Measurements from ENCODE around the gene ANK3. TPM values are rescaled to one million over a fixed set of nuclear protein-coding genes. Genes with fewer than 3 reads are reported as not detected.
A peak's percentile ranks its signal among the peaks of the same experiment; 100 is the strongest.

ANK3 gene
- total and polyA plus RNA-seq, 2 donors (not counting 1 experiment from before 2014, with no cell fraction given), result 0.50 to 0.79 TPM

GRCh38 chr10:60031664-60032063 is 358.0 kb downstream of the ANK3 start:
- H4K20me1 ChIP-seq (ENCODE audit: control insufficient read depth, extremely low read depth, insufficient read depth, low read length), result no peaks in the 10 kb centered on the region
- TF ChIP-seq CTCF (conservative IDR thresholded peaks at IDR 0.05 in 1 of 2, IDR thresholded peaks at IDR 0.05 in 1 of 2; ENCODE audit: low read depth in 1 of 2, low read length in 2 of 2), result no peak
- TF ChIP-seq EZH2 (IDR thresholded peaks at IDR 0.05; ENCODE audit: low read length, missing control alignments), result no peak
- H3K27ac ChIP-seq (ENCODE audit: insufficient read depth, low read length), result no peak overlapping the region
- H3K79me2 ChIP-seq (ENCODE audit: control insufficient read depth, insufficient read depth, low read length), result no peaks in the 10 kb centered on the region
- H3K27me3 ChIP-seq (ENCODE audit: control insufficient read depth, insufficient read depth, low read length), result no peaks in the 10 kb centered on the region
- H2AFZ ChIP-seq (ENCODE audit: low read length), result no peak overlapping the region
- H3K4me1 ChIP-seq (ENCODE audit: control insufficient read depth, extremely low read depth, insufficient read depth, low read length), result peaks cover 3% of the 10 kb centered on the region
- no peaks in the 10 kb centered on the region for H3K9me3 ChIP-seq (ENCODE audit: control insufficient read depth, insufficient read depth, low read depth, low read length)
- H3K36me3 ChIP-seq (ENCODE audit: control insufficient read depth, insufficient read depth, low read length), result no peaks in the 10 kb centered on the region
- no peak overlapping the region for H3K4me2 ChIP-seq (ENCODE audit: extremely low read depth, insufficient read depth, low read length)
- H3K4me3 ChIP-seq (replicated peaks in 1 of 4; ENCODE audit: control extremely low read depth in 1 of 4, insufficient read depth in 1 of 4, low read depth in 3 of 4, low read length in 4 of 4), result no peak overlapping the region
- no peak overlapping the region for H3K9ac ChIP-seq (ENCODE audit: insufficient read depth, low read length)
- DNase-seq (ENCODE audit: low read depth in 2 of 2), result no peak

GRCh38 chr10:60031183-60031582 is 358.5 kb downstream of the ANK3 start:
- Histone ChIP-seq H3K79me2 (ENCODE audit: control insufficient read depth, insufficient read depth, low read length) (no peaks in the 10 kb centered on the region), H3K27ac (ENCODE audit: insufficient read depth, low read length) (no peak overlapping the region), H3K9ac (ENCODE audit: insufficient read depth, low read length) (no peak overlapping the region), H3K4me2 (ENCODE audit: extremely low read depth, insufficient read depth, low read length) (no peak overlapping the region), H4K20me1 (ENCODE audit: control insufficient read depth, extremely low read depth, insufficient read depth, low read length) (no peaks in the 10 kb centered on the region), H3K4me1 (ENCODE audit: control insufficient read depth, extremely low read depth, insufficient read depth, low read length) (peaks cover 3% of the 10 kb centered on the region), H3K4me3 (replicated peaks in 1 of 4; ENCODE audit: control extremely low read depth in 1 of 4, insufficient read depth in 1 of 4, low read depth in 3 of 4, low read length in 4 of 4) (no peak overlapping the region), H3K36me3 (ENCODE audit: control insufficient read depth, insufficient read depth, low read length) (no peaks in the 10 kb centered on the region), H2AFZ (ENCODE audit: low read length) (no peak overlapping the region), H3K9me3 (ENCODE audit: control insufficient read depth, insufficient read depth, low read depth, low read length) (no peaks in the 10 kb centered on the region), H3K27me3 (ENCODE audit: control insufficient read depth, insufficient read depth, low read length) (no peaks in the 10 kb centered on the region)
- DNase-seq (ENCODE audit: low read depth in 2 of 2), result no peak
- TF ChIP-seq EZH2 (IDR thresholded peaks at IDR 0.05; ENCODE audit: low read length, missing control alignments) (no peak), CTCF (conservative IDR thresholded peaks at IDR 0.05 in 1 of 2, IDR thresholded peaks at IDR 0.05 in 1 of 2; ENCODE audit: low read depth in 1 of 2, low read length in 2 of 2) (no peak)

- Histone ChIP-seq H3K4me2 (ENCODE audit: extremely low read depth, insufficient read depth, low read length) (peak overlapping the region; percentile 2), H3K79me2 (ENCODE audit: control insufficient read depth, insufficient read depth, low read length) (no peaks in the 10 kb centered on the region), H3K27ac (ENCODE audit: insufficient read depth, low read length) (no peak overlapping the region), H3K9ac (ENCODE audit: insufficient read depth, low read length) (no peak overlapping the region), H3K4me1 (ENCODE audit: control insufficient read depth, extremely low read depth, insufficient read depth, low read length) (peaks cover 3% of the 10 kb centered on the region), H3K9me3 (ENCODE audit: control insufficient read depth, insufficient read depth, low read depth, low read length) (no peaks in the 10 kb centered on the region), H3K27me3 (ENCODE audit: control insufficient read depth, insufficient read depth, low read length) (no peaks in the 10 kb centered on the region), H2AFZ (ENCODE audit: low read length) (no peak overlapping the region), H3K36me3 (ENCODE audit: control insufficient read depth, insufficient read depth, low read length) (no peaks in the 10 kb centered on the region), H3K4me3 (replicated peaks in 1 of 4; ENCODE audit: control extremely low read depth in 1 of 4, insufficient read depth in 1 of 4, low read depth in 3 of 4, low read length in 4 of 4) (peak overlapping the region in 1 of 4 experiments; percentile 39), H4K20me1 (ENCODE audit: control insufficient read depth, extremely low read depth, insufficient read depth, low read length) (no peaks in the 10 kb centered on the region)
- DNase-seq (ENCODE audit: low read depth in 2 of 2), result no peak
- no peak for TF ChIP-seq CTCF (conservative IDR thresholded peaks at IDR 0.05 in 1 of 2, IDR thresholded peaks at IDR 0.05 in 1 of 2; ENCODE audit: low read depth in 1 of 2, low read length in 2 of 2)
These were observed 360.2 kb downstream of the ANK3 start for GRCh38 chr10:60029475-60029874.

All from fibroblast of lung (primary cell).